HEK293 (cell line): Measurements from ENCODE around the gene RPL22.
A peak's percentile ranks its signal among the peaks of the same experiment; 100 is the strongest.

Experiments used
- CTCF ChIA-PET: fragments of 350-600 bp; formaldehyde crosslinking; extraction: SDS; loops from one replicate; lab custom pipeline; 2021; ENCODE audit warnings: antibody characterized with exemption; lab: Yijun Ruan, JAX
- POLR2A ChIA-PET: fragments of 300-600 bp; formaldehyde crosslinking; extraction: SDS; loops from one replicate; lab custom pipeline; 2020; ENCODE audit warnings: antibody characterized with exemption, inconsistent platforms; lab: Yijun Ruan, JAX
- H3K27ac ChIP-seq: fragments of 200-500 bp; sonication (Bioruptor generic); 2 replicates; pipeline ENCODE4 v1.5.1; 2014; ENCODE audit warnings: low read depth, low read length, control low read depth, inconsistent platforms; ENCODE audit errors: extremely low read depth
- H3K36me3 ChIP-seq, 2 experiments: fragments of 200-500 bp in 1 of 2; sonication (Bioruptor generic) in 1 of 2; 1 replicate in 1 of 2; 2 replicates in 1 of 2; pipeline ENCODE4 v1.5.1; 2014 to 2017; ENCODE audit warnings: inconsistent platforms in 2 of 2, low read length in 2 of 2; ENCODE audit not compliant: control insufficient read depth in 2 of 2, insufficient read depth in 1 of 2
- H3K4me1 ChIP-seq: fragments of 200-500 bp; sonication (Bioruptor generic); 2 replicates; pipeline ENCODE4 v1.5.1; 2014; ENCODE audit warnings: mild to moderate bottlenecking, low read length, inconsistent platforms; ENCODE audit not compliant: control insufficient read depth, insufficient read depth
- H3K4me3 ChIP-seq: 2 replicates; pipeline ENCODE4 v1.5.1; 2011; ENCODE audit warnings: low read depth, mild to moderate bottlenecking, control low read depth, low read length, moderate library complexity
- H3K9me3 ChIP-seq: fragments of 200-500 bp; sonication (Bioruptor generic); 2 replicates; pipeline ENCODE4 v1.5.1; 2014; ENCODE audit warnings: low read depth, low read length, inconsistent platforms; ENCODE audit not compliant: control insufficient read depth, insufficient read depth
- EGR2 ChIP-seq: fragments of 450-650 bp; formaldehyde crosslinking; IDR thresholded peaks from 2 replicates; pipeline ENCODE4 v1.5.1; 2016; ENCODE audit warnings: low read depth, missing biosample characterization, missing genetic modification characterization
- GFI1B ChIP-seq: fragments of 450-650 bp; formaldehyde crosslinking; IDR thresholded peaks from 2 replicates; pipeline ENCODE4 v1.5.1; 2016; ENCODE audit warnings: missing biosample characterization, missing genetic modification characterization
- HOXA7 ChIP-seq: sonication (generic); formaldehyde crosslinking; IDR thresholded peaks from 2 replicates; pipeline ENCODE4 v1.8.1; 2022; ENCODE audit warnings: missing genetic modification reagents, borderline replicate concordance
- ZFHX2 ChIP-seq: fragments of 450-650 bp; formaldehyde crosslinking; conservative IDR thresholded peaks from 2 replicates; pipeline ENCODE4 v1.5.1; 2016; ENCODE audit warnings: missing biosample characterization, missing genetic modification characterization
- ZIC2 ChIP-seq: fragments of 450-650 bp; formaldehyde crosslinking; IDR thresholded peaks from 2 replicates; pipeline ENCODE4 v1.5.1; 2016; ENCODE audit warnings: missing biosample characterization, missing genetic modification characterization
- ZNF10 ChIP-seq: fragments of 450-650 bp; formaldehyde crosslinking; IDR thresholded peaks from 2 replicates; pipeline ENCODE4 v1.5.1; 2017; ENCODE audit warnings: missing biosample characterization, missing genetic modification characterization
- ZNF19 ChIP-seq: fragments of 450-650 bp; formaldehyde crosslinking; IDR thresholded peaks from 2 replicates; pipeline ENCODE4; 2016; ENCODE audit warnings: missing biosample characterization, missing genetic modification characterization, low read depth
- ZNF221 ChIP-seq: fragments of 450-650 bp; formaldehyde crosslinking; IDR thresholded peaks from 2 replicates; pipeline ENCODE4 v1.5.1; 2017; ENCODE audit warnings: missing biosample characterization, missing genetic modification characterization, borderline replicate concordance
- ZNF223 ChIP-seq: fragments of 450-650 bp; formaldehyde crosslinking; IDR thresholded peaks from 2 replicates; pipeline ENCODE4 v1.5.1; 2016; ENCODE audit warnings: missing biosample characterization, missing genetic modification characterization
- ZNF350 ChIP-seq: fragments of 450-650 bp; formaldehyde crosslinking; IDR thresholded peaks from 2 replicates; pipeline ENCODE4 v1.5.0; 2017; ENCODE audit warnings: missing biosample characterization, mild to moderate bottlenecking, missing genetic modification characterization
- ZNF354C ChIP-seq: fragments of 450-650 bp; formaldehyde crosslinking; IDR thresholded peaks from 2 replicates; pipeline ENCODE4 v1.5.1; 2016; ENCODE audit warnings: missing biosample characterization, missing genetic modification characterization, low read depth, borderline replicate concordance
- ZNF37A ChIP-seq: fragments of 450-650 bp; IDR thresholded peaks from 2 replicates; pipeline ENCODE4 v1.5.1; 2018; ENCODE audit warnings: missing biosample characterization, missing genetic modification characterization
- ZNF48 ChIP-seq: fragments of 450-650 bp; formaldehyde crosslinking; IDR thresholded peaks from 2 replicates; pipeline ENCODE4 v1.5.1; 2016; ENCODE audit warnings: missing biosample characterization, missing genetic modification characterization
- ZNF549 ChIP-seq: fragments of 450-650 bp; IDR thresholded peaks from 2 replicates; pipeline ENCODE4 v1.5.1; 2018; ENCODE audit warnings: missing biosample characterization, missing genetic modification characterization, mild to moderate bottlenecking, inconsistent platforms, moderate library complexity
- ZNF585B ChIP-seq: fragments of 450-650 bp; formaldehyde crosslinking; IDR thresholded peaks from 2 replicates; pipeline ENCODE4 v1.5.1; 2016; ENCODE audit warnings: missing biosample characterization, missing genetic modification characterization
- ZNF623 ChIP-seq: fragments of 450-650 bp; formaldehyde crosslinking; IDR thresholded peaks from 2 replicates; pipeline ENCODE4 v1.5.1; 2016; ENCODE audit warnings: missing biosample characterization, missing genetic modification characterization
- ZNF624 ChIP-seq: fragments of 450-650 bp; formaldehyde crosslinking; IDR thresholded peaks from 2 replicates; pipeline ENCODE4 v1.5.1; 2017; ENCODE audit warnings: missing biosample characterization, missing genetic modification characterization
- ZNF658 ChIP-seq: fragments of 450-650 bp; formaldehyde crosslinking; IDR thresholded peaks from 2 replicates; pipeline ENCODE4; 2016; ENCODE audit warnings: missing biosample characterization, missing genetic modification characterization
- ZNF664 ChIP-seq: fragments of 450-650 bp; formaldehyde crosslinking; IDR thresholded peaks from 2 replicates; pipeline ENCODE4 v1.5.1; 2016; ENCODE audit warnings: missing biosample characterization, missing genetic modification characterization
- ZNF747 ChIP-seq: fragments of 450-650 bp; formaldehyde crosslinking; IDR thresholded peaks from 2 replicates; pipeline ENCODE4 v1.5.1; 2016; ENCODE audit warnings: missing biosample characterization, missing genetic modification characterization
- ZNF768 ChIP-seq: fragments of 450-650 bp; formaldehyde crosslinking; IDR thresholded peaks from 2 replicates; pipeline ENCODE4 v1.5.1; 2018; ENCODE audit warnings: missing biosample characterization, mild to moderate bottlenecking, missing genetic modification characterization
- ZSCAN16 ChIP-seq: fragments of 450-650 bp; formaldehyde crosslinking; IDR thresholded peaks from 2 replicates; pipeline ENCODE4 v1.5.1; 2016; ENCODE audit warnings: missing biosample characterization, missing genetic modification characterization
- ZSCAN30 ChIP-seq: fragments of 450-650 bp; IDR thresholded peaks from 2 replicates; pipeline ENCODE4 v1.5.1; 2018; ENCODE audit warnings: missing biosample characterization, mild to moderate bottlenecking, missing genetic modification characterization, moderate library complexity
- TF ChIP-seq, protein P1 (sequence below): fragments of 450-650 bp; formaldehyde crosslinking; IDR thresholded peaks from 2 replicates; pipeline ENCODE4 v1.5.1; 2016; ENCODE audit warnings: missing biosample characterization, missing genetic modification characterization
- TF ChIP-seq, protein P2 (sequence below): fragments of 450-650 bp; formaldehyde crosslinking; conservative IDR thresholded peaks from 2 replicates; pipeline ENCODE4 v1.5.1; 2016; ENCODE audit warnings: low read depth, missing biosample characterization, missing genetic modification characterization

The RPL22 gene

DNA sequence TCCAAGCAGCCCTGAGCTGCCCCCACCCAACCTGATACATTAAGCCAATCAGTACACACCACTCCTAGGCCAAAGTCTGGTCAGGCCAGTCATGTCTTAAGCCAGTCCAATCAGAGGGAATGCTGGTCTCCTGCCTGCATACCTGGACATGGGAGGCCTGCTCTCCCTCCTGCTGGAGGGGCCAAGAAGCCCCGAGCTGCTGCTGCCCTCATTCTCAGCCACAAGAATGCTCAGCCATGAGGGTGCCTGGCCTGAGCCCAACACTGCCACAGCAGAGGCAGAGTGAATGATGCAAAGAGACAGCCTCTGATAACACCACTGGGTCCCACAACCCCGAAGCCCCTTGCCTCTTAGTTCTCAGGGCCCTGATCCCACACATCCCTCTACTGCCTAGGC is 42.3 kb downstream of the RPL22 start (continued):
- TF ChIP-seq ZNF19 = no peak

DNA sequence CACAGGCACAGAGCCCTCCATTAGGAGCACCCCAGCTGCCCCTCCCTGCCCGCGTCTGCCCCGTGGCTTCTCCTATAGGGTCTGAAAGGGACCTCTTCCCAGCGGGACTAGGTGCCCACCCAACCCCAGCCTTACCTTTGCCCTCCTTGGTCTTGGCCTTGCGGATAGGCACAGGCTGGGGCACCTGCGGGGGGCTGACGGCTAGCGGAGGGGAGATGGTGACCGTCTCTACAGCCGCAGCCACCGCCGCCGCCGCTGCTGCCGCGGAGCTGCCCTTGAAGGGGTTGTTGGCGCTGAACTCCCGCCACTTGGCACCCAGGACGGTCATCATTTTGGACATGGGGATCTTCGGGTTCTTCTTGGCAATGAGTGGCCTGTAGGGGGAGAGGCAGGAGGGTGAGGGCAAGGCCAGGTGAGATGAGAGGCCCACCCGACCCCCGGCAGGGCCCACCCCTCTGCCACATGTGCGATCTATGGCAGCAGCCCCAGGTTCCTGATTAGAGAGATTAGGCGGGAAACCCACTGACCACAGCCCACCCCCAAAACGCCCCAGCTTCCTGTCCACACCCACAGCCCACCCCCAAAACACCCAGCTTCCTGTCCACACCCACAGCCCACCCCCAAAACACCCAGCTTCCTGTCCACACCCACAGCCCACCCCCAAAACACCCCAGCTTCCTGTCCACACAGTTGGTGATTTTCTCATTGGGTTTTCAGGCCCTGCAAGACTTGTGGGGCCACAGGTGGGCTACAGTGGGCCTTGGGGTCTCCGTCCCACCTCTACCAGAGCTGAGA is 44.7 kb downstream of the RPL22 start:
- Histone ChIP-seq H3K27ac (no peak overlapping the region), H3K4me1 (peaks cover 9% of the 10 kb centered on the region; the same call in 1 of the 2 replicates), H3K4me3 (no peak overlapping the region), H3K9me3 (no peaks in the 10 kb centered on the region), H3K36me3 (no peaks in the 10 kb centered on the region)
- POLR2A ChIA-PET = no interaction called here
- CTCF ChIA-PET = no interaction called here
- TF ChIP-seq ZNF549 (tag by site-specific recombination) (no peak), ZFHX2 (tag by site-specific recombination) (peak; percentile 14; the same call in 1 of the 2 replicates)

DNA sequence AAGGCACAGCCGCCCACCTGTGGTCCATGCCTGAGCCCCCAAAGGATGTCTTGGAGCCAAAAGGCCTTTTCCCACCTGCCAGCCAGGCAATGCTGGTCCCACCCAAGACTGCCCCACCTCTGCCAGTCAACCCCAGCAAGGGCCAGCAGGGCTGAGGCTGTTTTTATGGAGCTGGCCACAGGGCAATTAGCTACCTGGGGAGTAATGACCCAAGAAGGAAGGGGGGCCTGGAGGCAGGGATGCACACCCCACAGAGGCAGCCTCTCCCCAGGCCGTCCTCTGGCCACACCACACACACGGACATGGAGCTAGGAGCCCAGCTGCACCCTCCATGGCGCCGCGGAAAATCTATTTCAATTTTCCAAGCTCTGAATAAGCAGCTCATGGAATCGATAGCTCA is 46.5 kb downstream of the RPL22 start:
- Histone ChIP-seq H3K4me3 (no peak overlapping the region), H3K36me3 (no peaks in the 10 kb centered on the region), H3K9me3 (no peaks in the 10 kb centered on the region), H3K27ac (no peak overlapping the region), H3K4me1 (peaks cover 6% of the 10 kb centered on the region; the same call in 1 of the 2 replicates)
- ChIA-PET POLR2A (no interaction called here), CTCF (interaction anchor here (0.6 kb wide), 1 partner anchor 117 kb away, joined by 3 read pairs; no protein-coding TSS in a partner anchor)
- no peak for TF ChIP-seq ZNF48
- TF ChIP-seq ZNF10 (tag by site-specific recombination) = no peak
- no peak for TF ChIP-seq ZNF221
- no peak for TF ChIP-seq GFI1B
- TF ChIP-seq HOXA7 (CRISPR knock-in tag) = no peak
- TF ChIP-seq ZIC2 (tag by site-specific recombination) = peak; percentile 92

DNA sequence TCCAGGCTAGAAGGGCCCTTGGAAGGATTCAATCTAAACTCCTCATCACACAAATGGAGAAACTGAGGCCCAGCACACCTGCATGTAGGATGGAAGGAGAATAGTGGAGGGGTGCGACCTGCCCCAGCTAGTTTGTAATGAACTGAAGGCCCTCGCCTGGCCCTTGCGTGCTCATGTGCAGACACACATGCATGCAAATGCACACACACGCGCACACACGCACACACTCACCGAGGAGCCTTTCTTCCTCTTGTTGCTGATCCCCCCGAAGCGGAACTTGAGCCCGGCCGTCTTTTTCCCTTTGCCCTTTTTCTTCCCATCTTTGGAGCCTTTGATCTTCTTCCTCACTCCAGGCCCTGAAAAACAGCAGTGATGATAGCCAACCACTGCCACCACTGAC is 47.2 kb downstream of the RPL22 start:
- Histone ChIP-seq H3K36me3 (no peaks in the 10 kb centered on the region), H3K9me3 (no peaks in the 10 kb centered on the region), H3K4me1 (no peaks in the 10 kb centered on the region; the same call in 1 of the 2 replicates), H3K4me3 (no peak overlapping the region), H3K27ac (no peak overlapping the region)
- no peak for TF ChIP-seq ZNF623 (tag by site-specific recombination)
- TF ChIP-seq ZNF585B (tag by site-specific recombination) = no peak
- no peak for TF ChIP-seq ZSCAN30
- TF ChIP-seq ZNF354C (tag by site-specific recombination) = no peak
- no peak for TF ChIP-seq ZSCAN16 (tag by site-specific recombination)
- TF ChIP-seq ZNF624 (tag by site-specific recombination) = no peak
- no peak for TF ChIP-seq ZNF664 (tag by site-specific recombination)
- no peak for TF ChIP-seq ZNF658 (tag by site-specific recombination)
- no peak for TF ChIP-seq ZNF223 (tag by site-specific recombination)
- TF ChIP-seq ZNF350 (tag by site-specific recombination) = no peak
- no peak for TF ChIP-seq ZNF747
- TF ChIP-seq EGR2 = no peak
- TF ChIP-seq ZNF37A (tag by site-specific recombination) = no peak
- TF ChIP-seq, protein P1, sequence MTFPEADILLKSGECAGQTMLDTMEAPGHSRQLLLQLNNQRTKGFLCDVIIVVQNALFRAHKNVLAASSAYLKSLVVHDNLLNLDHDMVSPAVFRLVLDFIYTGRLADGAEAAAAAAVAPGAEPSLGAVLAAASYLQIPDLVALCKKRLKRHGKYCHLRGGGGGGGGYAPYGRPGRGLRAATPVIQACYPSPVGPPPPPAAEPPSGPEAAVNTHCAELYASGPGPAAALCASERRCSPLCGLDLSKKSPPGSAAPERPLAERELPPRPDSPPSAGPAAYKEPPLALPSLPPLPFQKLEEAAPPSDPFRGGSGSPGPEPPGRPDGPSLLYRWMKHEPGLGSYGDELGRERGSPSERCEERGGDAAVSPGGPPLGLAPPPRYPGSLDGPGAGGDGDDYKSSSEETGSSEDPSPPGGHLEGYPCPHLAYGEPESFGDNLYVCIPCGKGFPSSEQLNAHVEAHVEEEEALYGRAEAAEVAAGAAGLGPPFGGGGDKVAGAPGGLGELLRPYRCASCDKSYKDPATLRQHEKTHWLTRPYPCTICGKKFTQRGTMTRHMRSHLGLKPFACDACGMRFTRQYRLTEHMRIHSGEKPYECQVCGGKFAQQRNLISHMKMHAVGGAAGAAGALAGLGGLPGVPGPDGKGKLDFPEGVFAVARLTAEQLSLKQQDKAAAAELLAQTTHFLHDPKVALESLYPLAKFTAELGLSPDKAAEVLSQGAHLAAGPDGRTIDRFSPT (tag by site-specific recombination) = no peak
- TF ChIP-seq, protein P2, sequence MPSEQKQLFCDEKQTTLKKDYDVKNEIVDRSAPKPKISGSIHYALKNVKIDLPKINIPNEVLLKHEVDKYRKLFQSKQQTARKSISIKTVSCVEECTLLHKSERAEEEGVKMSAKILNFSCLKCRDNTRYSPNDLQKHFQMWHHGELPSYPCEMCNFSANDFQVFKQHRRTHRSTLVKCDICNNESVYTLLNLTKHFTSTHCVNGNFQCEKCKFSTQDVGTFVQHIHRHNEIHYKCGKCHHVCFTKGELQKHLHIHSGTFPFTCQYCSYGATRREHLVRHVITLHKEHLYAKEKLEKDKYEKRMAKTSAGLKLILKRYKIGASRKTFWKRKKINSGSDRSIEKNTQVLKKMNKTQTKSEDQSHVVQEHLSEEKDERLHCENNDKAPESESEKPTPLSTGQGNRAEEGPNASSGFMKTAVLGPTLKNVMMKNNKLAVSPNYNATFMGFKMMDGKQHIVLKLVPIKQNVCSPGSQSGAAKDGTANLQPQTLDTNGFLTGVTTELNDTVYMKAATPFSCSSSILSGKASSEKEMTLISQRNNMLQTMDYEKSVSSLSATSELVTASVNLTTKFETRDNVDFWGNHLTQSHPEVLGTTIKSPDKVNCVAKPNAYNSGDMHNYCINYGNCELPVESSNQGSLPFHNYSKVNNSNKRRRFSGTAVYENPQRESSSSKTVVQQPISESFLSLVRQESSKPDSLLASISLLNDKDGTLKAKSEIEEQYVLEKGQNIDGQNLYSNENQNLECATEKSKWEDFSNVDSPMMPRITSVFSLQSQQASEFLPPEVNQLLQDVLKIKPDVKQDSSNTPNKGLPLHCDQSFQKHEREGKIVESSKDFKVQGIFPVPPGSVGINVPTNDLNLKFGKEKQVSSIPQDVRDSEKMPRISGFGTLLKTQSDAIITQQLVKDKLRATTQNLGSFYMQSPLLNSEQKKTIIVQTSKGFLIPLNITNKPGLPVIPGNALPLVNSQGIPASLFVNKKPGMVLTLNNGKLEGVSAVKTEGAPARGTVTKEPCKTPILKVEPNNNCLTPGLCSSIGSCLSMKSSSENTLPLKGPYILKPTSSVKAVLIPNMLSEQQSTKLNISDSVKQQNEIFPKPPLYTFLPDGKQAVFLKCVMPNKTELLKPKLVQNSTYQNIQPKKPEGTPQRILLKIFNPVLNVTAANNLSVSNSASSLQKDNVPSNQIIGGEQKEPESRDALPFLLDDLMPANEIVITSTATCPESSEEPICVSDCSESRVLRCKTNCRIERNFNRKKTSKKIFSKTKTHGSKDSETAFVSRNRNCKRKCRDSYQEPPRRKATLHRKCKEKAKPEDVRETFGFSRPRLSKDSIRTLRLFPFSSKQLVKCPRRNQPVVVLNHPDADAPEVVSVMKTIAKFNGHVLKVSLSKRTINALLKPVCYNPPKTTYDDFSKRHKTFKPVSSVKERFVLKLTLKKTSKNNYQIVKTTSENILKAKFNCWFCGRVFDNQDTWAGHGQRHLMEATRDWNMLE = no peak
- no peak for TF ChIP-seq ZNF768 (tag by site-specific recombination)
- ChIA-PET POLR2A (no interaction called here), CTCF (interaction anchor here (0.6 to 0.7 kb wide), 2 partner anchors 116 to 271 kb away, joined by 3 to 5 read pairs; no protein-coding TSS in a partner anchor)
